Measurements from ENCODE around the gene SPP1. TPM values are rescaled to one million over a fixed set of nuclear protein-coding genes. Genes with fewer than 3 reads are reported as not detected.

Gene SPP1
- polyA plus RNA-seq, 3 donors, result 0.08 TPM; not detected in 2

- Histone ChIP-seq H3K9ac (ENCODE audit: insufficient read depth, low read length, poor library complexity, severe bottlenecking) (no peak overlapping the region), H3K27me3 (ENCODE audit: control insufficient read depth in 2 of 2, insufficient read depth in 2 of 2, low read length in 2 of 2) (no peaks in the 10 kb centered on the region), H3K4me2 (replicated peaks; ENCODE audit: extremely low read depth, low read length, poor library complexity, severe bottlenecking) (no peak overlapping the region), H4K20me1 (ENCODE audit: insufficient read depth, low read length) (no peaks in the 10 kb centered on the region), H3K4me1 (ENCODE audit: control insufficient read depth in 1 of 2, insufficient read depth in 2 of 2, low read length in 2 of 2) (peaks cover under 1 to 5% of the 10 kb centered on the region in 2 donors), H3K79me2 (ENCODE audit: insufficient read depth, low read length) (no peaks in the 10 kb centered on the region), H3K36me3 (replicated peaks in 1 of 2; ENCODE audit: control insufficient read depth in 1 of 2, insufficient read depth in 2 of 2, low read length in 2 of 2) (no peaks in the 10 kb centered on the region), H3K4me3 (replicated peaks in 1 of 3; ENCODE audit: low read depth in 2 of 3, low read length in 3 of 3) (no peak overlapping the region), H2AFZ (ENCODE audit: insufficient read depth, low read depth, low read length, poor library complexity, severe bottlenecking) (no peak overlapping the region), H3K9me3 (replicated peaks in 1 of 2; ENCODE audit: control insufficient read depth in 1 of 2, insufficient read depth in 1 of 2, low read length in 2 of 2) (no peaks in the 10 kb centered on the region), H3K27ac (ENCODE audit: low read depth in 1 of 2, low read length in 2 of 2) (no peak overlapping the region)
- WGBS (ENCODE audit: insufficient coverage), result 83% methylated on average over 7 of the region's 8 CpGs
- Mint-ChIP-seq H3K27ac (peak overlapping the region in 1 of 7 donors; percentile 76), H3K27me3 (ENCODE audit: low read depth in 3 of 3) (no peaks in the 10 kb centered on the region), H3K36me3 (no peaks in the 10 kb centered on the region), H3K9me3 (no peaks in the 10 kb centered on the region), H3K4me3 (no peak overlapping the region), H3K4me1 (peaks cover 4% of the 10 kb centered on the region)
- no peak for DNase-seq
- TF ChIP-seq, protein P1, sequence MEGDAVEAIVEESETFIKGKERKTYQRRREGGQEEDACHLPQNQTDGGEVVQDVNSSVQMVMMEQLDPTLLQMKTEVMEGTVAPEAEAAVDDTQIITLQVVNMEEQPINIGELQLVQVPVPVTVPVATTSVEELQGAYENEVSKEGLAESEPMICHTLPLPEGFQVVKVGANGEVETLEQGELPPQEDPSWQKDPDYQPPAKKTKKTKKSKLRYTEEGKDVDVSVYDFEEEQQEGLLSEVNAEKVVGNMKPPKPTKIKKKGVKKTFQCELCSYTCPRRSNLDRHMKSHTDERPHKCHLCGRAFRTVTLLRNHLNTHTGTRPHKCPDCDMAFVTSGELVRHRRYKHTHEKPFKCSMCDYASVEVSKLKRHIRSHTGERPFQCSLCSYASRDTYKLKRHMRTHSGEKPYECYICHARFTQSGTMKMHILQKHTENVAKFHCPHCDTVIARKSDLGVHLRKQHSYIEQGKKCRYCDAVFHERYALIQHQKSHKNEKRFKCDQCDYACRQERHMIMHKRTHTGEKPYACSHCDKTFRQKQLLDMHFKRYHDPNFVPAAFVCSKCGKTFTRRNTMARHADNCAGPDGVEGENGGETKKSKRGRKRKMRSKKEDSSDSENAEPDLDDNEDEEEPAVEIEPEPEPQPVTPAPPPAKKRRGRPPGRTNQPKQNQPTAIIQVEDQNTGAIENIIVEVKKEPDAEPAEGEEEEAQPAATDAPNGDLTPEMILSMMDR (IDR thresholded peaks at IDR 0.05), result no peak
- intact Hi-C loops (cut with micrococcal nuclease), result no loop called here
Observed at GRCh38 chr4:87944967-87945366, 30.5 kb upstream of the SPP1 start.

DNA sequence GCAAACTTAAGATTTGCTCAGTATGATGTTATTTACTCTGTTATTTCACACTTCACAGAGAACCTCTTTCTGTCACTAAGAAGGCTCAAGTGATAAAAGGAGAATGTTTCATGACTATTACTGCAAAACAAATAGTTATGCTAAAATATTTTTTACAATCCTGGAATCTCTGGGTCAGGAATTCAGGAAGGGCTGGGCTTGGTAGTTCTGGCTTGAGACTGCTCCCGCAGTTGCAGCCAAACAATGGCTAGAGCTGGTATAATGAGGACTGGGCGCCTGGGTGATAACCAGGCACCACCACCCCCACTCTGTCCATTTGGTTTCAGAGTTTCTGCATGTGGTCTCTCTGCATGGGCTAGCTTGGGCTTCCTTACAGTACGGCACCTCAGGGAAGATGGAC, 28.7 kb upstream of the SPP1 start:
- H3K27me3 Mint-ChIP-seq (ENCODE audit: low read depth in 3 of 3), result peaks cover 0 to 2% (median 0%) of the 10 kb centered on the region in 3 donors
- Histone ChIP-seq H3K27me3 (ENCODE audit: control insufficient read depth in 2 of 2, insufficient read depth in 2 of 2, low read length in 2 of 2) (no peaks in the 10 kb centered on the region), H3K4me3 (replicated peaks in 1 of 3; ENCODE audit: low read depth in 2 of 3, low read length in 3 of 3) (no peak overlapping the region), H3K27ac (ENCODE audit: low read depth in 1 of 2, low read length in 2 of 2) (no peak overlapping the region), H3K79me2 (ENCODE audit: insufficient read depth, low read length) (no peaks in the 10 kb centered on the region), H3K9me3 (replicated peaks in 1 of 2; ENCODE audit: control insufficient read depth in 1 of 2, insufficient read depth in 1 of 2, low read length in 2 of 2) (no peaks in the 10 kb centered on the region), H3K36me3 (replicated peaks in 1 of 2; ENCODE audit: control insufficient read depth in 1 of 2, insufficient read depth in 2 of 2, low read length in 2 of 2) (no peaks in the 10 kb centered on the region), H3K4me2 (replicated peaks; ENCODE audit: extremely low read depth, low read length, poor library complexity, severe bottlenecking) (no peak overlapping the region), H3K4me1 (ENCODE audit: control insufficient read depth in 1 of 2, insufficient read depth in 2 of 2, low read length in 2 of 2) (no peaks in the 10 kb centered on the region), H3K9ac (ENCODE audit: insufficient read depth, low read length, poor library complexity, severe bottlenecking) (no peak overlapping the region), H4K20me1 (ENCODE audit: insufficient read depth, low read length) (no peaks in the 10 kb centered on the region), H2AFZ (ENCODE audit: insufficient read depth, low read depth, low read length, poor library complexity, severe bottlenecking) (no peak overlapping the region)
- H3K27ac Mint-ChIP-seq, result peak overlapping the region in 1 of 7 donors; percentile 18
- no peaks in the 10 kb centered on the region for H3K36me3 Mint-ChIP-seq
- peaks cover 0 to 2% (median 0%) of the 10 kb centered on the region in 7 donors for H3K9me3 Mint-ChIP-seq
- TF ChIP-seq, protein P1 (IDR thresholded peaks at IDR 0.05), result no peak
- H3K4me1 Mint-ChIP-seq, result no peaks in the 10 kb centered on the region
- intact Hi-C loops (cut with micrococcal nuclease), result no loop called here
- no peak overlapping the region for H3K4me3 Mint-ChIP-seq
- no peak for DNase-seq
- no CpG with 5 or more reads among the region's 3 CpGs for WGBS (ENCODE audit: insufficient coverage)

Data from CD14-positive monocyte (primary cell).